HG03060 (cell line): ENCODE results near the gene CARNS1.

Experiments used
- ATAC-seq: cut with Tn5 transposase; IDR thresholded peaks from one replicate; pipeline ENCODE4 v1.9.1; 2021; ENCODE audit warnings: low read depth, moderate number of reproducible peaks; ENCODE audit not compliant: unreplicated experiment

CARNS1 gene, protein sequence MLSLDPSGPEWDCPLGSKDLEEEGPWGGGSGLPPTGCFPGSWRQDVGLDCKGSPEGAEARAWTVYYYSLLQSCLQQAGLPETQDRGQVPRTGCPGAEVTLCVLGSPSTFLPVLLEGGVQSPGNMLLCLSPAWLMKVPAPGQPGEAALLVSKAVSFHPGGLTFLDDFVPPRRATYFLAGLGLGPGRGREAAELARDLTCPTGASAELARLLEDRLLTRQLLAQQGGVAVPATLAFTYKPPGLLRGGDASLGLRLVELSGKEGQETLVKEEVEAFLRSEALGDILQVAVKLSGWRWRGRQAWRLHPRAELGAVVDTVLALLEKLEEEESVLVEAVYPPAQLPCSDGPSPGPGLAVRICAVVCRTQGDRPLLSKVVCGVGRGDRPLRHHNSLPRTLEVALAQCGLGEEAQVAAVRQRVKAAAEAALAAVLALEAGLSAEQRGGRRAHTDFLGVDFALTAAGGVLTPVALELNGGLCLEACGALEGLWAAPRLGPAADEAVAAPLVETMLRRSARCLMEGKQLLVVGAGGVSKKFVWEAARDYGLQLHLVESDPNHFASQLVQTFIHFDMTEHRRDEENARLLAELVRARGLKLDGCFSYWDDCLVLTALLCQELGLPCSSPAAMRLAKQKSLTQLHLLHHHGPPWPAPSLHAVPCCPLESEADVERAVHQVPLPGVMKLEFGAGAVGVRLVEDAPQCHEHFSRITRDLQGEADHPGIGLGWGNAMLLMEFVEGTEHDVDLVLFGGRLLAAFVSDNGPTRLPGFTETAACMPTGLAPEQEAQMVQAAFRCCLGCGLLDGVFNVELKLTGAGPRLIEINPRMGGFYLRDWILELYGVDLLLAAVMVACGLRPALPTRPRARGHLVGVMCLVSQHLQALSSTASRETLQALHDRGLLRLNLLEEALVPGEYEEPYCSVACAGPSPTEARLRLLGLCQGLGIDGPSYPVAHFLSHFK

GRCh38 chr11:67415501-67416304 lies at the start of gene CARNS1:
TSS of gene CARNS1 (plus strand) at chr11:67415678. CDS start at chr11:67416200, 522 bp downstream.
- ATAC-seq: no peak

DNA sequence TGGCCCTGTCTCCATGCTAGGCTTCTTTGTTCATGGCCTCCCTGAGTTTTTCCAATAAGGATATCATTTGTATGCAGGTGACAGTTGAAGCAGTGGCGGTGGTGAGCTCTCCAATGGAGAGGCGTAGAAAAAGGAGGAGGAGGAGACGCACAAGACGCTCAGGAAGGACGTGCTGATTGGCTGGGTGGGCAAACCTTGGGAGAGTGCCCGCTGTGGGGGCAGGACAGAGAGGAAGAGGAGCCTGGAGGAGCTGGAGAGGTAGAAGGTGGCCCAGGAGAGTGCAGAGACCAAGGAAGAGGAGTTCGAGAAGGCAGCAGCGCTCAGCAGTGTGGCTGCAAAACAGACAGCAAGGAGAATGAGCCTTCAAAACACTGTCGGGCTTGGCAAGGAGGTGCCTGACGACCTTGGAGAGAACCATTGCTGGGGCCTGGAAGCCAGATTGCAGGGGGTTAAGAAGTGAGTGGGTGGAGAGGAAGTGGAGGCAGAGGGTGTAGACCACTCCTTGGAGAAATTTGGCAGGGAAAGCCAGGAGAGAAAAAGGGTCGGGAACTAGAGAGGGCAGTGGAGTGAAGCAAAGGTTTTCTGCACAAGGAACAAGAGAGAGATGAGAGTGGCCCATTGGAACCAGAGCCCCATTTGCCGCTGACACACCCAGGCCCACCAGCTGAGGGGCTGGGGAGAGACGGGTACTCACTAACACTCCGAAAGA lies 49.6 kb upstream of the CARNS1 start:
- ATAC-seq: no peak

DNA sequence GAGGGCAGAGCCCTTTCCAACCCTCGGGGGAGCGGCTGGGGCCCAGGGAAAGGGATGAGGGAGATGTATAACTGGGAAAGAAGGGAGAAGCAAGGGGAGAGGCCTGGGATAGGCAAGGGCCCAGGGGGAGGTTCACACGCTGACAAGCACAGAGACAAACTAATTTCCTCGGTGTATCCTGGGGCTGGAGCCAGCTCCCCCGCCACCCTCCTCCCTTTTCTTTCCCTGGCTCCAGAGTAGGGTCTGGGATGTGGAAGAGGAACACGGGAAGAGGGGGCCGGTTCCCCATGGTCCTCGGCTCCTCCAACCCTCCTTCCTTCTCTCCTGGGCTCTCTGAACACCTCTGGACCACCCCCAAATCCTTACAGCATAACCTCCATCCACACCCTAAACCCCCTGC lies 48.9 kb upstream of the CARNS1 start:
- no peak for ATAC-seq

DNA sequence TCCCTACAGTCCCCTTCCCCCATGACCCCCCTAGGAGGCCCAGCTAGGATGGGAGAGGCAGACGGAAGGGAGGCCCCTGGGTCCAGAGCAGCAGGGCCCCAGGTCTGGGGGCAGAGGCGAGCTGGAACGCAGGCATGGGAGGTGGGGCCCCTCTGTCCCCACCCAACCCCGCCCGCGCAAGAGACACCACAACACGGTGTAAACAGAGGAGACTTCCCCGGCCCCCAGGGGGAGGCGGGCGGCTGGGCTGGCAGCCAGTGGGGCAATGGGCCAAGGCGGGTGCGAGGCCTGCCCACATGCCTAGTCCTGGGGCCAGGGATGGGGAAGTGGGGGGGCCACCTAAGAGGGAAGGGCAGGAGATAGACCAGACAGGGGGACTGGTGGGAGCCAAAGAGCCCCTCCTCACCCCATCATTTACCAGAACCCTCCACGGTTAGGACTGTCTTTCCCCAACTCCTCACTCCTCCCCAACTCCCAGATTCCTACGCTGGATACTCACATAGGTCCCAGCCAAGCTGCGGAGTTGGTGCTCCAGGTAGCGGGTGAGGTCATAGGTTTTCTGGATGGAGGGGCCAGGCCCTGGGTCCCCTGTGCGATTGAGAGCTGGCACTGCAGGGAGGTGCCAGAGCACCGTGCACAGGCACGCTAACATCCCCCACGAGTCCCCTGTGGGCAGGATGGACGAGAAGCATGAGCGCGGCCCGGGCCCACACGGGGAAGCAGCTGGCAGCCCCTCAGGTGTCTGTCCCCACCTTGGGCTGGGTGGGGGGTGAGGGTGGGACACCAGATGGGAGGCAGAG lies 48.3 kb upstream of the CARNS1 start:
- ATAC-seq: no peak

- no peak for ATAC-seq
Measured at GRCh38 chr11:67367761-67368227, 47.7 kb upstream of the CARNS1 start.

DNA sequence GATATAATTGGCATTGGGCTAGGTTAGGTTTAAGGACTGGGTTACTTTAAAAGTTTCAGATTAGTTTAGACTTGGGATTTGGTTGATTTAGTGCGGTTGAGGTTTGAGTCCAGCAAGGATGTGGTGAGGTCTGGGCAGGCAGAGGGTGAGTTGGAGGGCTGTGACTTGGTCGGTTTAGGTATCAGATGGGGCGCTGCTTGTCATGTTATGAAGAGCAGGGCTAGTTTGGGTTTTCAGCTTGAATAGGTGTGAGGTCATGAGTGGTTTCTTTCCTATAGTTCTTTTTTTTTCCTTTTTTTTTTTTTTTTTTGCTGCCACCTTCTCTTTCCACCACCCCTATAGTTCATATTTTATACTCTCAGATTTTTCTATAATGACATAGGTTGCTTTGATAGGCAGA lies 46.9 kb upstream of the CARNS1 start:
- no peak for ATAC-seq

- no peak for ATAC-seq
Measured at GRCh38 chr11:67369275-67369674, 46.2 kb upstream of the CARNS1 start.

GRCh38 chr11:67369801-67370284 lies 45.6 kb upstream of the CARNS1 start:
- no peak for ATAC-seq

GRCh38 chr11:67370351-67371076 lies 45.0 kb upstream of the CARNS1 start:
- ATAC-seq: no peak

DNA sequence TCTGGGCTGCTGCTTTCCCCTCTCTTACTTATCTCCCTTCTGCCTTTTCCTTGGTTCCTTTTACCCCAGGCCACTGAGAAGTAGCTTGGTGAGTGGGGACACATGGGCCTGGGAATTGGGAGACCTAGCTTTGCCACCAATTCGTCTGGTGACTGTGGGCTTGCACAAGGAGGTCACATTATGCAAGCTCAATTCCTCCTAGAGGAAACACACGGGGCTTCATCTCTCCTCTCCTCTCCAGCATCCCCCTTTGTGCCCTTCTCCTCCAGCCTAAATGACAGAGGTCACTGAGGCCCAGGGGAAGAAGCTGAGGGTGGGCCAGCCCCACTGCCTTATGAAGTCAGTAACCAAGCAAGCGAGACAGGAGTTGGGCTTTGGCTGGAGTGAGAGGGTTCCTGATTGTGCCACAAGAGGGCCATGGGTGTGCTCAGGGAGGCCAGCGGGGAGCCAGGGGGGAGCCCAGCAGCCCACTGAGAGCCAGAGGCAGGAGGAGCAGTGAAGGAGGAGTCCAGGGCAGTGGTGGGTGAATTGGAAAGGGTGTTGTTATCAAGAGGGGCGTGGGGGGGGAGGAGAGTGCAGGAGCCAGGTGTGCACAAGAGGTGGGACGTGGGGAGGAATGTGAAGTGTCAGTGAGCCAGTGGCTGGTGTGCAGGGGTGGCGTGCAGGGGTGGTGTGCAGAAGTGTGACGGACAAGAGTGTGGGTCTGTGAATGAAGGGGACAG lies 44.1 kb upstream of the CARNS1 start:
- ATAC-seq: no peak

GRCh38 chr11:67371911-67372320 lies 43.6 kb upstream of the CARNS1 start:
- ATAC-seq: no peak

DNA sequence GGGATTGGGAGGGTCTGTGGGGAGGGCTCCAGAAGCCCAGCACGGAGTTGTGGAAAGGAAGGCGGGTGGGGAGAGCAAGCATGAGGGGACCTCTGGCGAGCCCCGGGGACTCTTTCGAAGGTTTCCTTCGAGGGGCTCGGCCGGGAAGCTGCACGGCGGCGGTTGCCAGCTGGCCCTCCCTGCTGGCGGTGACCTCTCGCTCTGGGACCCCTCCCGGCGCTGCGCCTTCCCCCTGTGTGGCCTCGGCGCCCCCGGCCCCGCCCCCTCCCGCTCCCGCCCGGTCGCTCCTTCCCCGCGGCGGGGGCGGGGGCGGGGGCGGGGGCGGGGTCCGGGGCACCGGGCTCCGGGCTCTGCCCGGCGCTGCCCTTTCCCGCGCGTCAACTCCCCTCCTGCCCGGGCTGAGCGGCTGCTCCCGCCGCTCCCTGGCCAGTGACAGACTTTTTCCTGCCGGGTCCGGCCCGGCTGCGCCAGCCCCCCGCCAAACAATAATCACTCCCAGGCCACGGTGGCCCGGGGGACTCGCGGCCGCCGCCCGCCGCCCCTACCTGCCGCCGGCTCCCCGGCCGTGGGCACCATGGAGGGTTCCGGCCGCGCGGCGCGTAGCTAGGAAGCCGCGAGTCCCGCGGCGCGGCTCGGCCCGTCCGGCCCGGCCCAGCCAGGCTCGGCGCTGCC lies 43.0 kb upstream of the CARNS1 start:
- ATAC-seq: no peak

GRCh38 chr11:67372993-67373647 lies 42.4 kb upstream of the CARNS1 start, which contains the start of gene CLCF1:
TSS of gene CLCF1 (minus strand) at chr11:67373598. CDS start at chr11:67373539, 59 bp downstream.
- ATAC-seq: no peak

DNA sequence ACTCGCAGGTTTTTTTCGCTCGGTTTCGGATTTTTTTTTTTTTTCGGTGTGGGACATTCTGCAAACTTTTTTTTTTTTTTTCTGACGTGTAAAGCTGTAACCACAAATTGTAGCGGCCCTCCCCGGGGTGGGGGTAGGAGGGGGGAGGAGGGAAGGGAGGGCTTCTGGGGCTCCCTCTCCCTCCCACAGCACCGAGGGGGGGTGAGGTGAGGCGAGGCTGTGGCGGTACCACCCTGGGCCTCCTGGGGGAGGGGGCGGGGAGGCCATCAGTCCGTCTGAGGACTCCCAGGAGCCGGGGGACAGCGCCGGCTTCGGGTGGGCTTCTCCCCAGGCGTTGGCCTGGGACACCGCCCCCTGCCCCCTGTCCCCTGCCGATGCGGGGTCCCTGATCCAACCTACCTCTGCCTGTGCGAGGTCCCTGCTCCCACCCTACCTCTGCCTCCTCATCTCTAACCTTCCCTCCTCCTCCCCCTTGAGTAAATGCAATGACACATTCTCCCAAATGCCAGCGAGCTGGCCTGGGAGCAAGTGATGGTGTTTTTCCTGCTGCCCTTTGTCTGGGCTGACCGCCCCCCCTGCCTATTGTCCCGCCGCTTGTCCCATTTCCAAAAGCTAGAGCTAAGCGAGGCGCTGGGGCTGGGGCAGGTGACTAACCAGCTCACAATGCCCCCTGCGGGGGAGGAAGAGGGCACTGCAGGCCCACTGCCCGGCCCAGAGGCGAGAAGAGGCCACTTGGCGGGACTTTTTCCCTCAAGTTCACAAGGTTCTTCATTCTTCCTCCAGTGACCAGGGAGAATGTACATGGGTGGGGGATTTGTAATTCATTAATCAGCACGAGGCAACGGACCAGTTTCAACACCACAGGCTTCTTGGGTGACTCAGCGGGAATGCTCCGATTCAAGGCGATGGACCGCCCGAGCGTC lies 41.6 kb upstream of the CARNS1 start:
- no peak for ATAC-seq

DNA sequence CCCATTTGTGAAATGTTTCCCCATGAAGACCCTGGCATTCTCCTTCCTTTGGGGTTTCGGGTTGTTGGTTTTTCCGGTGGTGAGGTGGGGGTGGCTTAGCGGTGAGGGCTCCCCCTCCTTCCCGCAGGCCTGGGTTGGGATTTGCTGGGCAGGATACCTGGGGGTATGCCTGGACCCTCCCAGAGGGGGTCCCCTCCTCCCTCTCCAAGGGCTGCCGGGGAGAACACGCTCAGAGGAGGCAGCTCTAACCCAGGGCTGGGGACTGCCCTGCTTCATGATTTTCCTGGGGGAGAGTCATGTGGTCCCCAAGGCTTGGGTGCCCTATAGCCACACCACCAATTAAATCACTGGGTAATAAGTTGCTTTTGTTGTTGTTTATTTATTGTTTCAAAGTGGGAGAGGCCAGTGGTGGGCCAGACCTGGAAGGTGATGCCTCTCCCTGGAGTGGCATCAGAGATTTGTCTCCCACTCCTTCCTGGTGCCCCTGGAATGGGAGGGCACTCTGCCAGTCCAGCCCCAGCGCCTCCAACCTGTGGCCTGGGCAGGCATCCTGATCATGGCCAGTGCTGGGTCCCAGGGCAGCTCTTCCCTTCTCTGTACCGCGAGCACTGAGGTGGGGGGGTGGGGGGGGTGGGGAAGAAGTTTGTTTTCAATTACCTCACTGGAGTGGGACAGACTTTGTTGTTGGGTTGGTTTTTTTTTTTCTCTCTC lies 40.8 kb upstream of the CARNS1 start:
- no peak for ATAC-seq
